HG02840 (cell line): ENCODE data around the gene LHX4.

Experiments used
- ATAC-seq: cut with Tn5 transposase; IDR thresholded peaks from one replicate; pipeline ENCODE4 v1.9.1; 2021; ENCODE audit warnings: mild to moderate bottlenecking, moderate library complexity, moderate number of reproducible peaks; ENCODE audit not compliant: unreplicated experiment, low FRiP score

The LHX4 gene

DNA sequence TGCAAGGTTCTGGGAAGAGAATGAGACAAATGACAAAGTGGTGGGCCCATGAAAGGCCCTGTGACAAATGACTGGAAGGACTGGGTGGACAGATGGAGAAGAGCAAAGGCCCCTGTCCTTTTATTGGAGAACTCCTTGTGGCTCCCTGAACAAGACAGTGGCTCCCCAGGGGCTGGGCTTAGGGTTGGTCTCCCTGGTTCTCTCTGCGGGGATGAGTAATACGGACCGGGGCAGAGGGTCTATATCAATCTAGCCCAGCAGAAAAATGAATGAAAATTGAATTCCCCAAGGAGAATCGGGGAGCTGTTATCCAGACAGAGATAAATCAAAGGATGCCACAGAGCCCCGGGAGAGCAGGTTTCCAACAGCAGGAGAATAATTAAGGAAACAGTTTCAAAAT, 5.2 kb upstream of the LHX4 start:
- ATAC-seq = no peak

DNA sequence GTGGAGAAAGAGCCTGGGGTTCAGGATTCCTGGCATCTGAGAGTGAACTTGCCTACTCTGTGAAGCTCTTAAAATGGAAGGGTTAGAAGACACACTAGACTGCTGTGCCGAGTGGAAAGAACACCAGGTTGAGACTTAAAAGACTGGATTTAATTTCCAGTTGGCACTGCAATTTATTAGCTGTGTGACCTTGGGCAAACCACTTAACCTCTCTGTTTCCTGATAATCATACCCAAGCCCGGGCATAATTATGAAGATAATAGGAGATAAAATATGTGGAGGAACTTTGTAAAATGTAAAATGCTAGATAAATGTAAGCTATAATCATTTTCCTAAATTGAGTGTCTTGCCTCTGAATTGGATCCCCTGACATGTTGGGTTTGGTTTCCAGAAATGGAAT, 4.7 kb upstream of the LHX4 start:
- no peak for ATAC-seq

- no peak for ATAC-seq
Observed at GRCh38 chr1:180227861-180228647, 2.0 kb upstream of the LHX4 start.

- ATAC-seq = no peak
Observed at GRCh38 chr1:180228648-180229482, 1.2 kb upstream of the LHX4 start.

DNA sequence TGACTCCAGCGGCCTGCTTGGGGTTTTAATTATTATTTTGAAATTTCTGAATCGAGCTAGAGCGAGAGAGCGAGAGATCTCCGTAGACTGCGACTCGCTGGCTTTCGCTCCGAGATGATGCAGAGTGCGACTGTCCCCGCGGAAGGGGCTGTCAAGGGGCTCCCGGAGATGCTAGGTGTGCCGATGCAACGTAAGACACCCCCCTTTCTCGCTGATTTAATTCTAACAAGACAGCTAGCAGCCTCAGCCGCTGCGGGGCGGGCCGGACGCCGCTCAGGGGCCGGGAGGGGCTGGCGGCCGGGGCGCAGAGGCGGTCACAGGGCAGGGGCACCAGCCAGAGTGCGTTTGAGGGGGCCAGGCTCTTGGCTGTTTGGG, 339 bp downstream of the LHX4 start:
- ATAC-seq = no peak

- ATAC-seq = no peak
Observed at GRCh38 chr1:180230791-180231505, 884 bp downstream of the LHX4 start.

DNA sequence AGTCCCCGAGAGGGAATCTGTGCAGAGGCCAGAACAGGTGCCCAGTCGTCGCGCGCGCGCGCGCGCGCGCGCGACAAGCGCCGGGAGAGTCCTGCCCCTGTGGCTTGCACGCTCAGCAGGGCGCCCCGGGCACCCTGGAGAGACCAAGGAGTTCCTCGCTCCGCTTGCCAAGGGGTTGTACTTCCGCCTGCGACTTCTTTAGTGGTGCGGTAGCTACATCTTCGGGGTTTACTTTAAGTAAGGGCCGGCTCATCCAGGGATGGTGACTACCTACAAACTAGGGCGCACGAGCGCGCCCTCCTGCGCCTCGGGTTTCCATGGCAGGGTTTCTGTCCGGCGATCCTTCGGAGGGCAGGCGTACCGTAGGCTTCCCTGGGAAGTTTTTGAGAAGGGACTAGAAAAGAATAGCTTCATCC, 1.4 kb downstream of the LHX4 start:
- ATAC-seq = no peak

- ATAC-seq = no peak
Observed at GRCh38 chr1:180231936-180232335, 1.9 kb downstream of the LHX4 start.

GRCh38 chr1:180232521-180233043, 2.5 kb downstream of the LHX4 start:
- ATAC-seq = no peak

GRCh38 chr1:180233191-180234011, 3.3 kb downstream of the LHX4 start:
- no peak for ATAC-seq

DNA sequence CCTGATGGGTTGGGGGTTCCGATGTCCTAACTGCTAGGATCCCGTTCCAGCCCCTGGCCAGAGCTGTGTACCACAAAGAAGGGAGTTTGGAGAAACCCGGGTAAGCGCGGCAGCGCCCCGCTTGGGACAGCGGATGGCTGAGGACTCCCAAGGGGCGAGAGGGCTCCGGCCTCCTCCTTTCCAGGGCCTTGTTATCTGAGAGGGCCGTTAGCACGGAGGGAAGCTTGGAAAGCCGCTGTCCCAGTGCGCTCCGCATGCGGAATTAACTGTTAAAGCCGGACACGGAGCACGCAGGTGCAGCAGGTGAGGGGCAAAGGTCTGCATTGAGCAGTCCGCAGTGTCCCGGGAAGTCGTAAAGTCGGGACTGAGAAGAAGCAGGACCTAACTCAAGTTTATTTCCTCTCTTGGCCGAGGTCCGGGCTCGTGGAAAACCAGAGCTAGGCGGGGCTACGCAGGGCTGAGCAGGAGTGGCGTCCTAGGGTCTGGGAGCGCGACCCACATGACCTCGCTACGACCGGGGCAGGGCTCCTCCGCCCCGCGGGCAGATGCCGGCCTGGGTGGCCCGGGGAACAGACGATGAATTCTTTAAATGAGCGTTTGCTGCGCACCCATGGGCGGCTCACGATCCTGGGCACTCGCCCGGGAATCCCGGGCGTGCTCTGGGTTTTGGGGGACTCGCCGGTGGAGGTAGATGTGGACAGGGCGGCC, 4.5 kb downstream of the LHX4 start:
- ATAC-seq = no peak

DNA sequence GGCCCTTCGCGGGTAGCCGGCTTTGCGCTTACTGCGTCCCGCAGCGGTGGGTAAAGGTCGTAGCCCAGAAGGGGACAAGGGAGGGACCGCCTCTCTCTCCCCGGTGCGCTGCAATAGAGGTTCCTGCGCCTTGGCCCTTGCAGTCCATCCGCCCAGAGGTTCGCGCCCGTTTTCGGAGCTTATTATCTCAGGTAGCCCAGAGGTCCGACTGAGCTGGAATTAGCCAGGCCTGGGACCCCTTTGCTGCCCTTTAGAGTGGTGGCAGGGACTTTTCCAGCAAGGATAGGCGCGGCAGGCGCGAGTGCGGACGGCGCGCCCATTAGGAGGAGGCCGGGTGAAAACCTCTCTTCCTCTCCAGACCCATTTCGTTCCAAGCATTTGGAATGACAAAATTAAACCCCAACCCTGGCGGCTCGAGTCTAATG, 5.0 kb downstream of the LHX4 start:
- no peak for ATAC-seq

GRCh38 chr1:180235502-180236239, 5.6 kb downstream of the LHX4 start:
- no peak for ATAC-seq

GRCh38 chr1:180236698-180237509, 6.8 kb downstream of the LHX4 start:
- no peak for ATAC-seq

DNA sequence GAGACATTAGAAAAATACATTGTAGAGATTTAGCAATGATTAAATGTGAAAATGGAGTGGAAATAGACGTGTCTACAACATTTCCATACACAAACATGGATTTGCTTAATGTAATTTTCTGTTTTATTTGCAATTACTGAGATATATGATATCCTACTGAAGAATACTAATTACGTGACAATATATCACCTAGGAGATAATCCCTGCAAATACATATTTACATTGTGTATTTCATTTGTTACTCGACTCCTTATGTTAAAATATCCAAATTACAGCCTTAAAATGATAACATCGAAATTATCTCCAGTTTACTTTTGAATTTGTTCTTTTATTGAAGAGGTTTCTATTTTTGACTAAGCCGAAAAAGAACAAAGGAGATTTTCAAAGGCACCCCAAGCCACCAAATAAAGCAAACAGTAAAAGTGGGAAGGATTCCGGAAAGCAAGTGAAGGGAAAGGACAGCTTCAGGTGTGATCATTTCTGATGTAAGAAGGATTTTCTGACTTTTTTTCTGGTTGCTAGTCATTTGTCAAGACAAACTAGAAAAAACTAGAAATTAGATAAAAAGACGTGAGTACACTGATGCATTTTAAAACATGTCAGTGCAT, 7.9 kb downstream of the LHX4 start:
- ATAC-seq = no peak

GRCh38 chr1:180238675-180239074, 8.6 kb downstream of the LHX4 start:
- ATAC-seq = no peak
